ENCODE results near the gene RNF126.

Gene RNF126

GRCh38 chr19:661427-662196 is 1.4 kb downstream of the RNF126 start:
- DNase-seq = peak; percentile 73

- DNase-seq = no peak
Measured at GRCh38 chr19:660793-661426, 2.1 kb downstream of the RNF126 start.

GRCh38 chr19:658916-659839 is 3.8 kb downstream of the RNF126 start:
- peak; percentile 58 for DNase-seq

- no peak for DNase-seq
Measured at GRCh38 chr19:658059-658839, 4.8 kb downstream of the RNF126 start.

GRCh38 chr19:657611-658010 is 5.4 kb downstream of the RNF126 start:
- DNase-seq = no peak

GRCh38 chr19:656751-657559 is 6.1 kb downstream of the RNF126 start:
- no peak for DNase-seq

GRCh38 chr19:655691-656090 is 7.3 kb downstream of the RNF126 start:
- DNase-seq = no peak

- DNase-seq = no peak
Measured at GRCh38 chr19:653425-653824, 9.6 kb downstream of the RNF126 start.

- DNase-seq = no peak
Measured at GRCh38 chr19:652467-653389, 10.3 kb downstream of the RNF126 start.

GRCh38 chr19:651991-652390 is 11.0 kb downstream of the RNF126 start:
- no peak for DNase-seq

GRCh38 chr19:651114-651818 is 11.7 kb downstream of the RNF126 start:
- no peak for DNase-seq

GRCh38 chr19:650121-650520 is 12.9 kb downstream of the RNF126 start:
- DNase-seq = no peak

GRCh38 chr19:648904-649801 is 13.9 kb downstream of the RNF126 start:
- DNase-seq = no peak

GRCh38 chr19:648305-648704 is 14.7 kb downstream of the RNF126 start:
- no peak for DNase-seq

GRCh38 chr19:647566-648284 is 15.3 kb downstream of the RNF126 start:
- DNase-seq = no peak

- no peak for DNase-seq
Measured at GRCh38 chr19:646779-647565, 16.0 kb downstream of the RNF126 start.

Measured in CD4-positive, alpha-beta T cell treated with Interleukin-17A for 4 hours (primary cell).